HG03135 (cell line): Measurements from ENCODE around the gene TAF3.

Experiments
- ATAC-seq: cut with Tn5 transposase; IDR thresholded peaks from one replicate; pipeline ENCODE4 v1.9.1; 2021; ENCODE audit warnings: mild to moderate bottlenecking, moderate library complexity; ENCODE audit not compliant: unreplicated experiment

Gene TAF3

GRCh38 chr10:7874864-7875263, 56.6 kb downstream of the TAF3 start:
- no peak for ATAC-seq

GRCh38 chr10:7876541-7877127, 58.3 kb downstream of the TAF3 start:
- ATAC-seq = no peak

GRCh38 chr10:7881119-7881518, 62.8 kb downstream of the TAF3 start:
- ATAC-seq = no peak

GRCh38 chr10:7886056-7886455, 67.8 kb downstream of the TAF3 start:
- no peak for ATAC-seq

GRCh38 chr10:7887174-7887816, 69.0 kb downstream of the TAF3 start:
- ATAC-seq = no peak

- no peak for ATAC-seq
Measured at GRCh38 chr10:7889947-7890542, 71.7 kb downstream of the TAF3 start.

- ATAC-seq = no peak
Measured at GRCh38 chr10:7890781-7891180, 72.5 kb downstream of the TAF3 start.

- no peak for ATAC-seq
Measured at GRCh38 chr10:7891634-7892033, 73.3 kb downstream of the TAF3 start.

- ATAC-seq = no peak
Measured at GRCh38 chr10:7892146-7892545, 73.8 kb downstream of the TAF3 start.

GRCh38 chr10:7895699-7896090, 77.4 kb downstream of the TAF3 start:
- no peak for ATAC-seq

- no peak for ATAC-seq
Measured at GRCh38 chr10:7896297-7896696, 78.0 kb downstream of the TAF3 start.

GRCh38 chr10:7901256-7901655, 83.0 kb downstream of the TAF3 start:
- no peak for ATAC-seq

- no peak for ATAC-seq
Measured at GRCh38 chr10:7902413-7902812, 84.1 kb downstream of the TAF3 start.

GRCh38 chr10:7903851-7904250, 85.5 kb downstream of the TAF3 start:
- ATAC-seq = no peak

GRCh38 chr10:7906128-7906527, 87.8 kb downstream of the TAF3 start:
- no peak for ATAC-seq

- ATAC-seq = no peak
Measured at GRCh38 chr10:7908541-7909210, 90.4 kb downstream of the TAF3 start.

GRCh38 chr10:7913126-7913872, 95.0 kb downstream of the TAF3 start:
- ATAC-seq = no peak

- ATAC-seq = no peak
Measured at GRCh38 chr10:7915923-7916536, 97.7 kb downstream of the TAF3 start.

- no peak for ATAC-seq
Measured at GRCh38 chr10:7917736-7918135, 99.4 kb downstream of the TAF3 start.

GRCh38 chr10:7922707-7923106, 104.4 kb downstream of the TAF3 start:
- ATAC-seq = no peak

- no peak for ATAC-seq
Measured at GRCh38 chr10:7928536-7928935, 110.2 kb downstream of the TAF3 start.
